G401 (cell line): ENCODE data around the gene PPP1R26. TPM values are rescaled to one million over a fixed set of nuclear protein-coding genes. Genes with fewer than 3 reads are reported as not detected.
"Not testable (repeated sequence)": the region's sequence is repeated elsewhere in the genome, so short reads cannot be mapped to it uniquely, and the experiment has no call there.

Experiments
- DNase-seq: peaks from one replicate; pipeline ENCODE4 v3.0.0-alpha.2; 2015; ENCODE audit warnings: low spot score
- in situ Hi-C: cut with HindIII; loops from 2 replicates; pipeline ENCODE4 v1.10.0; 2016; ENCODE audit warnings: low sequenced_read_pairs, mixed read lengths
- total RNA-seq: library from RNA; depleted of rRNA; stranded (reverse); fragments of >200 nt; shearing (Covaris generic); gene quantifications from 2 replicates; pipeline ENCODE4 v1.2.3, GENCODE V29; 2014

PPP1R26 gene
- total RNA-seq, 1 experiment from 2014 or later, result 17.9 TPM

GRCh38 chr9:135458478-135458877 lies 21.1 kb upstream of the PPP1R26 start:
- in situ Hi-C loops, DNase-seq: not testable (repeated sequence)

- in situ Hi-C loops, result no loop called here
- DNase-seq, result no peak
Measured at GRCh38 chr9:135461936-135462335, 17.6 kb upstream of the PPP1R26 start.

GRCh38 chr9:135463140-135463539 lies 16.4 kb upstream of the PPP1R26 start:
- DNase-seq, result no peak
- in situ Hi-C loops, result no loop called here

- in situ Hi-C loops, result no loop called here
- no peak for DNase-seq
Measured at GRCh38 chr9:135464181-135464580, 15.4 kb upstream of the PPP1R26 start.

DNA sequence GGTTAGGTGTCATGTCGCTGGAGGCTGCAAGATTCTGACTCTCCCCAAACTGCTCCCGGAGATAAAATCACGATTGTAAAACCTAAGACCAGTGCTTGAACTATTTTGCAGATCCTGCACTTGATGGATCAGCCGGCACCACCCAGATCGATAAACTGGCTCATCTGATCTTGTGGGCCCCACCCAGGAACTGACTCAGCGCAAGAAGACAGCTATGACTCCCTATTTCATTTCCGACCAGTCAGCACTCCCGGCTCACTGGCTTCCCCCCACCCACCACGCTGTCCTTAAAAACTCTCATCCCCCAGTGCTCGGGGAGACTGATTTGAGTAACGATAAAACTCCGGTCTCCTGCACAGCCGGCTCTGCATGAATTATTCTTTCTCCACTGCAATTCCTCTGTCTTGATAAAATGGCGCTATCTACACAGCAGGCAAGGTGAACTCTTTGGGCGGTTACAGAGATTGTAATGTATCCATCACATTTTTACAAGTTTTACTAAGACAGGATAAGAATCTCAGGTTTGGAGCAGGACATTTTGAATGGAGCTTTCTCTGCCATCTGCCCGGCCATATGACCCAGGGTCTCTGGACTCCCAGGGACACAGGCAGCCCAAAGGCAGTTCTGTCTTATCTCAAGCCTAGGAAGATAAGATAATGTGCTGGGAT lies 10.6 kb upstream of the PPP1R26 start:
- in situ Hi-C loops, result no loop called here
- DNase-seq, result no peak

DNA sequence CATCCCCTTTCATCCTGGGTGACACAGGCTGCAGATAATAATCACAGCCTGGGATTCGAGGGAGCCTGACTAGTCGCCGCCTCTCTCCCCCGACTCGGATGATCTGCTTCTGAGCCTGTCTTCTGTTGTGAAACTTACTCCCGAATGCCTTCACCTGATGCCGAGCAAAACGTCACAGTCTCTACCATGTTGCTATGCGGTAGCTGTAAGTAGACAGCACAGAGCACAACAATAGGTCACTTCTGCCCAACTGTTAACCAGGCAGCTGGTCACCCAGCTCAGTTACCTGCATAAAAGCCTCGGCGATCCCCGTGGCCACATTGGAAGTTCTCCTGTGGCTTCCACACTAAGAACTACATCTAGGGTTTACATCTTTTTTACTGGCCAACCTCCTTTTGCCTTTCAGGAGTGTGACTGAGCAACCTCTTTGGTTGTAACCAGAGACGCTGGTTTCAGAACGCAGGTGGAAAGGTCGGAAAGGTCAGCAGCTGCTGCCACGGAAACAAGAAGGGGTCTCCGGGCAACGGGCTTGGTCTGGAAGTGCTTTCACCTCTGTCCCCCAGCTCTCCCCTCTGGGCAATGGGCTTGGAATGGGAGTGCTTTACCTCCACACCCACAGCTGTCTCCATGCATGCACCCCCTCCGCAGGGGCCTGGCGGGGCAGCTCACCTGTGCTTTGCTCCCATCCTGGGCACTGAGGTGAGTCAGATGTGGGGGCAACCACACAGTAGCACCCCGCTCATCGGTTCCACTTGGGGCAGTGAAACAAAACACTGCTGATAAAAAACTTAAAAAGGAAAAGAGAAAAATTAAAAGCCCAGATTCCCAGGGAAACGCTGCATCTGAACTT lies 7.6 kb upstream of the PPP1R26 start:
- DNase-seq, result no peak

GRCh38 chr9:135473972-135474543 lies 5.5 kb upstream of the PPP1R26 start:
- in situ Hi-C loops, result no loop called here
- DNase-seq, result no peak

More for the DNA sequence above, 7.6 kb upstream of the PPP1R26 start:
- in situ Hi-C loops, result no loop called here

DNA sequence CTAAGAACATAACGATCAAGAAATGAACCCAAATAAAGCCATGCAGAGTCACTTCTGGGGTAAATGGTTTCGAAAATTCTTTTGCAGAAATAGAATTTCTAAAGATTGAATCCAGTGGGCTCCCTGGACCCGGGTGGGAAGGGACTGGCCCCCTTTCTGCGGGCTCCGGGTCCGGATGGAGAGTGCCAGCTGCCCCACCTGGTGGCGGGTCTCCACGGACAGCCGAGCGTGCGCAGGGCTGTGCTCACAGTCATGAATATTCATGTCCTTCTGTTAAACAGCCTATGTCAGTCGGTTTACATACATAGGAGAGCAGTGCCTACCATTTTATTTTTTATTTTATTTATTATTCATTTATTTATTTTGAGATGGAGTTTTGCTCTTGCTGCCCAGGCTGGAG lies 4.7 kb upstream of the PPP1R26 start:
- in situ Hi-C loops, result no loop called here
- DNase-seq, result peak; percentile 39

- in situ Hi-C loops, result no loop called here
- DNase-seq, result no peak
Measured at GRCh38 chr9:135476561-135477355, 2.8 kb upstream of the PPP1R26 start.

- peak; percentile 26 for DNase-seq
Measured at GRCh38 chr9:135478191-135478590, 1.4 kb upstream of the PPP1R26 start.

DNA sequence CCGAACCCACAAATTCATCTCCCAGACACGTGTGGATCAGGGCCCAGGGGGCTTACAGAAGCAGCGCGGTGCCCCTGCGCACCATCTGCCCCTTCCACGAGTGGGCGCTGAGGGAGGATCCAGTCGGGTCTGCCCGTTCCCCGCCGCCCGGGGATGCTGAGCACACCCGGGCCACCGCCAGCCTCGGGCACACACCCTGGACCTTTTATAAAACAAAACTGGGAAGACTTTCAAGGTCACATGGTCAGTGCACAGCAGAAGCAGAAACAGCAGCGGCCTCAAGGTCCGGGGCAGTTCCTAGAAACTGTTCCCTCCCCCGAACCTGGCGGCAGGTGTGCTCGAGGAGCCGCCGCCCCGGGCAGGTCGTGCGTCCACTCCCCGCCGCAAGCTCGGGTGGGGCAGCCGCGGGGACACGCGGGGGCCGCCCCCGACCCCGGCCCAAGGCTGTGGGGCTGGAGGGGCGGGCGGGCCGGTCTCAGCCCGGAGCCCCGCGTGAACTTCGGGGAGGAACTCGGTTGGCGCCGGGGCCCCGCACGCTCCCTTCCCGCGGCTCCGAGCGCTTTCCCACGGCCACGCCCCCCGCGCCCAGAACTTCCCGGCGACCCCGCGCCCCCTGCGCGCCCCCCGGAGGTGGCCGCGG lies 633 bp upstream of the PPP1R26 start:
- in situ Hi-C loops, result no loop called here
- DNase-seq, result peak; percentile 35

More at GRCh38 chr9:135478191-135478590, 1.4 kb upstream of the PPP1R26 start:
- in situ Hi-C loops, result no loop called here

- in situ Hi-C loops, result no loop called here
- DNase-seq, result no peak
Measured at GRCh38 chr9:135480071-135480939, 723 bp downstream of the PPP1R26 start.

DNA sequence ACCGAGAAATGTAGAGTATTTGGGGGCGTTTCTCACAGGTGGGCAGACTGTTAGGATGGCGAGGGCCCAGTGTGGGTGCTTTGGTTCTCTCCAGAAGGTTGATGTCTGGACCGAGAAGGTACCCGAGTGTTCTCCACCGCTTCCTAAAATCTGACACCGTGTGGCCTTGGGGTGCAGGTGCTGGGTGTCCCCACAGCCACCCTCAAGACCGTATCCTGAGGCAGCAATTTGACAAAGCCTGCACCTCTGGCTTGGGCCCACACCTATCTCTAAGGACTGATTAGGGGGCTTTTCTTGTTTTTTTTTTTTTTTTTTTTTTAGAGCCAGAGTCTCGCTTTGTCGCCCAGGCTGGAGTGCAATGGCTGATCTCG lies 1.3 kb downstream of the PPP1R26 start:
- in situ Hi-C loops, result no loop called here
- no peak for DNase-seq

- in situ Hi-C loops, result no loop called here
- DNase-seq, result no peak
Measured at GRCh38 chr9:135482015-135482754, 2.6 kb downstream of the PPP1R26 start.

- in situ Hi-C loops, result no loop called here
- no peak for DNase-seq
Measured at GRCh38 chr9:135484460-135485277, 5.1 kb downstream of the PPP1R26 start.

DNA sequence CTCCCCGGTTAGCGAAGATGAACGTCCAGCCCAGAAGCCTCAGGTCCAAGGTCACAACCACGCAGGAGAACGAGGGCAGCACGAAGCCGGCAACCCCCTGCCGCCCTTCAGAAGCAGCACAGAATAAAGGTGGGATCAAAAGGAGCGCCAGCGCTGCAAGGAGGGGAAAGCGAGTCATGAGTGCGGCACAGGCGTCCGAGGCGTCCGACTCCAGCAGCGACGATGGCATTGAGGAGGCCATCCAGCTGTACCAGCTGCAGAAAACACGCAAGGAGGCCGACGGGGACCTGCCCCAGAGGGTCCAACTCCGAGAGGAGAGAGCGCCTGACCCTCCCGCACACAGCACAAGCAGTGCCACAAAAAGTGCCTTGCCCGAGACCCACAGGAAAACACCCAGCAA lies 5.8 kb downstream of the PPP1R26 start:
- no peak for DNase-seq
- in situ Hi-C loops, result no loop called here

- in situ Hi-C loops, result no loop called here
- DNase-seq, result no peak
Measured at GRCh38 chr9:135485832-135486231, 6.2 kb downstream of the PPP1R26 start.
